Thyroid gland (tissue), 4 donors: ENCODE data around the gene MAP3K5.

Source experiments
- POLR2A ChIP-seq, 2 donors: fragments of 450-650 bp; IDR thresholded peaks; one replicate each; pipeline ENCODE4 v1.6.1; 2017; ENCODE audit warnings: antibody characterized with exemption in 2 of 2, mild to moderate bottlenecking in 2 of 2, moderate library complexity in 1 of 2
- TF ChIP-seq, protein P1 (sequence below), 6 experiments: fragments of 200-600 bp in 3 of 6; fragments of 450-650 bp in 3 of 6; sonication (generic) in 3 of 6; IDR thresholded peaks; one replicate each; pipeline ENCODE4 v1.5.1; 2016 to 2019; ENCODE audit warnings: antibody characterized with exemption in 6 of 6, mild to moderate bottlenecking in 2 of 6, inconsistent platforms in 1 of 6, moderate library complexity in 1 of 6

DNA sequence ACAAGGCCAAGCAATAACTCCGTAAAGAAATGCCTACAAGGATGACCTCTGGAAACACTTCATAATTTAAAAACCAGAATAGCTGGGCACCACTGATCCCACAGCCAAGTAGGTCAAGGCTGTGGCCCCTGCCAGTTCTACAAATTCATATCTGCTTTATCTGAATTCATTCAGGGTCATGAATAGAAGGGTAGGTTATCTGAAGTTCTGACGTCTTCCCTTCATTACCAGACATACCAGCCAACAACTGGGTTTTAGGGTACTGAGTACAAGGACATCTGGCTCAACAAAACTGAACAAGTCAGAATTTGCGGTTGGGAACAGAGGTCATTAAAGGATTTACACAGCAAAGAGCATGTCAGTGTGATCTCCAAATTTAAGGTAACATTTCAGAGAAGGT lies 26.0 kb downstream of the MAP3K5 start:
- TF ChIP-seq, protein P1, sequence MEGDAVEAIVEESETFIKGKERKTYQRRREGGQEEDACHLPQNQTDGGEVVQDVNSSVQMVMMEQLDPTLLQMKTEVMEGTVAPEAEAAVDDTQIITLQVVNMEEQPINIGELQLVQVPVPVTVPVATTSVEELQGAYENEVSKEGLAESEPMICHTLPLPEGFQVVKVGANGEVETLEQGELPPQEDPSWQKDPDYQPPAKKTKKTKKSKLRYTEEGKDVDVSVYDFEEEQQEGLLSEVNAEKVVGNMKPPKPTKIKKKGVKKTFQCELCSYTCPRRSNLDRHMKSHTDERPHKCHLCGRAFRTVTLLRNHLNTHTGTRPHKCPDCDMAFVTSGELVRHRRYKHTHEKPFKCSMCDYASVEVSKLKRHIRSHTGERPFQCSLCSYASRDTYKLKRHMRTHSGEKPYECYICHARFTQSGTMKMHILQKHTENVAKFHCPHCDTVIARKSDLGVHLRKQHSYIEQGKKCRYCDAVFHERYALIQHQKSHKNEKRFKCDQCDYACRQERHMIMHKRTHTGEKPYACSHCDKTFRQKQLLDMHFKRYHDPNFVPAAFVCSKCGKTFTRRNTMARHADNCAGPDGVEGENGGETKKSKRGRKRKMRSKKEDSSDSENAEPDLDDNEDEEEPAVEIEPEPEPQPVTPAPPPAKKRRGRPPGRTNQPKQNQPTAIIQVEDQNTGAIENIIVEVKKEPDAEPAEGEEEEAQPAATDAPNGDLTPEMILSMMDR (IDR thresholded peaks at IDR 0.05) = no peak
- TF ChIP-seq POLR2A (IDR thresholded peaks at IDR 0.05) = no peak
